Measurements from ENCODE around the gene CHST11. TPM values are rescaled to one million over a fixed set of nuclear protein-coding genes. Genes with fewer than 3 reads are reported as not detected.

The CHST11 gene
- total and polyA plus RNA-seq, 4 donors = 0.57 to 11.1 (median 3.7) TPM

GRCh38 chr12:104712477-104712876, 255.7 kb downstream of the CHST11 start:
- no peak overlapping the region for H3K27ac ChIP-seq (ENCODE audit: low read depth in 1 of 2, low read length in 2 of 2)
- TF ChIP-seq EGR1 (IDR thresholded peaks at IDR 0.05; ENCODE audit: low read depth in 2 of 2) = no peak
- no peak for TF ChIP-seq SP1 (IDR thresholded peaks at IDR 0.05)
- no peak for TF ChIP-seq FOXA1 (IDR thresholded peaks at IDR 0.05)
- no peak for TF ChIP-seq ATF3 (IDR thresholded peaks at IDR 0.05)
- TF ChIP-seq HNF4G (IDR thresholded peaks at IDR 0.05) = no peak
- no peak for TF ChIP-seq CTCF (IDR thresholded peaks at IDR 0.05; ENCODE audit: low read depth, low read length, missing input control)
- no peak for TF ChIP-seq ZBTB33 (IDR thresholded peaks at IDR 0.05)
- no peak for TF ChIP-seq RAD21 (IDR thresholded peaks at IDR 0.05)
- TF ChIP-seq FOXA2 (IDR thresholded peaks at IDR 0.05) = no peak
- no peak for TF ChIP-seq MAX (IDR thresholded peaks at IDR 0.05)
- TF ChIP-seq TAF1 (conservative IDR thresholded peaks at IDR 0.05) = no peak
- TF ChIP-seq HNF4A (conservative IDR thresholded peaks at IDR 0.05) = no peak
- TF ChIP-seq YY1 (IDR thresholded peaks at IDR 0.05) = no peak
- H3K4me3 ChIP-seq (ENCODE audit: low read depth in 1 of 3, low read length in 3 of 3) = no peak overlapping the region
- H3K4me1 ChIP-seq (ENCODE audit: control insufficient read depth in 4 of 4, insufficient read depth in 4 of 4, low read length in 3 of 4) = peaks cover 0 to 7% (median 3%) of the 10 kb centered on the region in 4 donors
- H3K36me3 ChIP-seq (ENCODE audit: control insufficient read depth in 4 of 4, insufficient read depth in 3 of 4, low read depth in 1 of 4, low read length in 3 of 4) = no peaks in the 10 kb centered on the region
- DNase-seq (ENCODE audit: low spot score) = no peak
- no peaks in the 10 kb centered on the region for H3K9me3 ChIP-seq (ENCODE audit: control insufficient read depth in 4 of 4, low read length in 3 of 4)
- H3K9ac ChIP-seq (ENCODE audit: low read depth in 1 of 2, low read length in 2 of 2) = no peak overlapping the region
- WGBS = 90% methylated on average over 6 of the region's 6 CpGs
- H3K27me3 ChIP-seq (ENCODE audit: control insufficient read depth in 4 of 4, insufficient read depth in 4 of 4, low read length in 3 of 4) = no peaks in the 10 kb centered on the region

GRCh38 chr12:104712968-104713367, 256.2 kb downstream of the CHST11 start:
- no peak overlapping the region for H3K9ac ChIP-seq (ENCODE audit: low read depth in 1 of 2, low read length in 2 of 2)
- no peaks in the 10 kb centered on the region for H3K9me3 ChIP-seq (ENCODE audit: control insufficient read depth in 4 of 4, low read length in 3 of 4)
- no peaks in the 10 kb centered on the region for H3K36me3 ChIP-seq (ENCODE audit: control insufficient read depth in 4 of 4, insufficient read depth in 3 of 4, low read depth in 1 of 4, low read length in 3 of 4)
- TF ChIP-seq ATF3 (IDR thresholded peaks at IDR 0.05) (no peak), RXRA (IDR thresholded peaks at IDR 0.05) (no peak), CTCF (IDR thresholded peaks at IDR 0.05; ENCODE audit: low read depth, low read length, missing input control) (no peak), HNF4A (conservative IDR thresholded peaks at IDR 0.05) (no peak), EGR1 (IDR thresholded peaks at IDR 0.05; ENCODE audit: low read depth in 2 of 2) (no peak), NR2F2 (IDR thresholded peaks at IDR 0.05) (no peak), RAD21 (IDR thresholded peaks at IDR 0.05) (no peak), GABPA (IDR thresholded peaks at IDR 0.05 in 1 of 2, conservative IDR thresholded peaks at IDR 0.05 in 1 of 2) (no peak), TAF1 (conservative IDR thresholded peaks at IDR 0.05) (no peak), YY1 (IDR thresholded peaks at IDR 0.05) (no peak), MAX (IDR thresholded peaks at IDR 0.05) (no peak), HNF4G (IDR thresholded peaks at IDR 0.05) (no peak), REST (IDR thresholded peaks at IDR 0.05) (no peak), ZBTB33 (IDR thresholded peaks at IDR 0.05) (no peak), FOXA2 (IDR thresholded peaks at IDR 0.05) (no peak), SP1 (IDR thresholded peaks at IDR 0.05) (no peak), FOXA1 (IDR thresholded peaks at IDR 0.05) (no peak), JUND (IDR thresholded peaks at IDR 0.05) (no peak)
- peaks cover 0 to 7% (median 3%) of the 10 kb centered on the region in 4 donors for H3K4me1 ChIP-seq (ENCODE audit: control insufficient read depth in 4 of 4, insufficient read depth in 4 of 4, low read length in 3 of 4)
- H3K4me3 ChIP-seq (ENCODE audit: low read depth in 1 of 3, low read length in 3 of 3) = no peak overlapping the region
- H3K27me3 ChIP-seq (ENCODE audit: control insufficient read depth in 4 of 4, insufficient read depth in 4 of 4, low read length in 3 of 4) = no peaks in the 10 kb centered on the region
- DNase-seq (ENCODE audit: low spot score) = no peak
- WGBS = 84% methylated on average over 5 of the region's 5 CpGs
- no peak overlapping the region for H3K27ac ChIP-seq (ENCODE audit: low read depth in 1 of 2, low read length in 2 of 2)

Measured in liver (tissue), 9 donors.